ENCODE results near the gene ZBED6.
"Not testable (repeated sequence)": the region's sequence is repeated elsewhere in the genome, so short reads cannot be mapped to it uniquely, and the experiment has no call there.

The ZBED6 gene

DNA sequence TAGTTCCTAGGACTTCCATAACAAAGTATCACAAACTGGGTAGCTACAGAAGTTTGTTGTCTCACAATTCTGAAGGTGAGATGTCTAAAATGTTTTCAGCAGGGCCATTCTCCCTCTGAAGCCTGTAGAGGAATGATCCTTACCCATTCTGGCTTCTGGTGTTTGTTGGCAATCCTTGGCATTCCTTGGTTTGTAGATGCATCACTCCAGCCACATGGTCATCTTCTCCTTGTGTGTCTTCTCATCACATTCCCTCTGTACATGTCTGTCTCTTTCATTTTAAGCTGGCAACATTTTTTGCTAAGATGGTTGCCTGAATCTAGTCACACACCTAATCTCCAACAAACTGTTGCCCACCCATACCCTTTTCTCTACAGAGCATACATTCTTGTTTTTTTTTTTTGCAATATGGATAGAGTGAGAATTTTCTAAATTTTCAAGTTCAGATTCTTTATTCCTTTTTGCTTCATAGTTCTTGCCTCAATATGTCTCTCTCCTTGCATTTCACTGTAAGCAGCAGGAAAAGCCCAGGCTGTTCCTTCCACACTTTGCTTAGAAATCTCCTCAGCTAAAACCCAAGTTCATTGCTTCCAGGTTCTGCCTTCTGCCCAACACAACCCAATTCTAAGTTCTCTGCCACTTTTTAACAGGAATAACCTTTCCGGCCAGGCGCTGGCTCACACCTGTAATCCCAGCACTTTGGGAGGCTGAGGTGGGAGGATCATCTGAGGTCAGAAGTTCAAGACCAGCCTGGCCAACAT lies 18.3 kb downstream of the ZBED6 start:
- no peak overlapping the region for H3K4me3 ChIP-seq (ENCODE audit: low read length)
- DNase-seq (ENCODE audit: low read depth): no peak
- TF ChIP-seq, protein P1, sequence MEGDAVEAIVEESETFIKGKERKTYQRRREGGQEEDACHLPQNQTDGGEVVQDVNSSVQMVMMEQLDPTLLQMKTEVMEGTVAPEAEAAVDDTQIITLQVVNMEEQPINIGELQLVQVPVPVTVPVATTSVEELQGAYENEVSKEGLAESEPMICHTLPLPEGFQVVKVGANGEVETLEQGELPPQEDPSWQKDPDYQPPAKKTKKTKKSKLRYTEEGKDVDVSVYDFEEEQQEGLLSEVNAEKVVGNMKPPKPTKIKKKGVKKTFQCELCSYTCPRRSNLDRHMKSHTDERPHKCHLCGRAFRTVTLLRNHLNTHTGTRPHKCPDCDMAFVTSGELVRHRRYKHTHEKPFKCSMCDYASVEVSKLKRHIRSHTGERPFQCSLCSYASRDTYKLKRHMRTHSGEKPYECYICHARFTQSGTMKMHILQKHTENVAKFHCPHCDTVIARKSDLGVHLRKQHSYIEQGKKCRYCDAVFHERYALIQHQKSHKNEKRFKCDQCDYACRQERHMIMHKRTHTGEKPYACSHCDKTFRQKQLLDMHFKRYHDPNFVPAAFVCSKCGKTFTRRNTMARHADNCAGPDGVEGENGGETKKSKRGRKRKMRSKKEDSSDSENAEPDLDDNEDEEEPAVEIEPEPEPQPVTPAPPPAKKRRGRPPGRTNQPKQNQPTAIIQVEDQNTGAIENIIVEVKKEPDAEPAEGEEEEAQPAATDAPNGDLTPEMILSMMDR (IDR thresholded peaks at IDR 0.05; ENCODE audit: insufficient read depth, low read depth, low read length, missing control alignments): no peak

DNA sequence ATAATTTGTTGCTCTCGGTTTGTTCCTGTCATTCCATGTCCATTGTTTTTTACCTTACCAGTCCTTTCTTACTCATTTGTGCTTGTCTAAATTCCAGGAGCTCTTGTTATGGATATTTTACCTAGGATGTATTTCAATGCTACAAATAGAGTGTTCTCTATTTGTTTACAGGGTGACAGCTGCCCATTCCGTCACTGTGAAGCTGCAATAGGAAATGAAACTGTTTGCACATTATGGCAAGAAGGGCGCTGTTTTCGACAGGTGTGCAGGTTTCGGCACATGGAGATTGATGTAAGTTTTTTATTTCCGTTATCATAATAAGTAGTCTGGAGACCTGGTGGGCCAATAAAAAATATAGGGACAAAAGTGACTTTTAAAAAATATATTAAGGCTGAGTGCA lies 23.0 kb downstream of the ZBED6 start:
- TF ChIP-seq, protein P1 (IDR thresholded peaks at IDR 0.05; ENCODE audit: insufficient read depth, low read depth, low read length, missing control alignments): no peak
- H3K4me3 ChIP-seq (ENCODE audit: low read length): no peak overlapping the region
- DNase-seq (ENCODE audit: low read depth): no peak

GRCh38 chr1:203823306-203823705 lies 27.9 kb downstream of the ZBED6 start:
- TF ChIP-seq, protein P1 (IDR thresholded peaks at IDR 0.05; ENCODE audit: insufficient read depth, low read depth, low read length, missing control alignments): no peak
- H3K4me3 ChIP-seq (ENCODE audit: low read length): no peak overlapping the region
- DNase-seq (ENCODE audit: low read depth): no peak

DNA sequence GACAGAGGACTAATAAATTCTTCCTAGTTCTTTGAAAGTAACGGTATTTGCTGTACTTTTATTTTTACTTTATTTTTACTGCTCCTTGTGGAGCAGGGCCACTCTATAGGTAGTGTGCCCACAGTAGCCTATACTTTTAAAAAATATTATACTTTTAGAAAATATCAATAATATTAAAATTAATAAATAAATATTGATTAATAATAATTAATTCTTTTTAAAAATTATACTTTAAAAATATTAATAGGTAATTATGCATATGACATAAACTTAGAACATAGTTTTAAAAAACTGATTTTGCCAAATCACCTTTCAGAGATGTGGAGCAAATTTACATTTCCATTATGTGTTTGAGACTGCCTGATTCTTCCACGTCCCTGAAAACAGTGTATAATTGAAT lies 30.8 kb downstream of the ZBED6 start:
- H3K4me3 ChIP-seq (ENCODE audit: low read length): no peak overlapping the region
- TF ChIP-seq, protein P1 (IDR thresholded peaks at IDR 0.05; ENCODE audit: insufficient read depth, low read depth, low read length, missing control alignments): no peak
- no peak for DNase-seq (ENCODE audit: low read depth)

DNA sequence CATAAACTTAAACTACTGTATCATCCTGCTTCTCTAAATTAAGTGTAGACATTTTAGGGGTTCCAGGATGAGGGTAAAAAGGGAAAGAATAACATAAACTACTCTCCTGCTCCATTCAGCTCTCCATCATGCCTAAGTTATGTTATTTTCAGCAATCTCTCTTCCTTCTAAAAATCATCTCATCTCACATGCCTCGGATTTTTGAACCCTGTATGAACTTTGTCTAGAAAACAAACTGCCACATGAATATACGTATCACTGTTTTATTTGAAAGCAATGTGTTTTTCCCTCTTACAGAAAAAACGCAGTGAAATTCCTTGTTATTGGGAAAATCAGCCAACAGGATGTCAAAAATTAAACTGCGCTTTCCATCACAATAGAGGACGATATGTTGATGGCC lies 32.6 kb downstream of the ZBED6 start:
- TF ChIP-seq, protein P1 (IDR thresholded peaks at IDR 0.05; ENCODE audit: insufficient read depth, low read depth, low read length, missing control alignments): no peak
- DNase-seq (ENCODE audit: low read depth): no peak

DNA sequence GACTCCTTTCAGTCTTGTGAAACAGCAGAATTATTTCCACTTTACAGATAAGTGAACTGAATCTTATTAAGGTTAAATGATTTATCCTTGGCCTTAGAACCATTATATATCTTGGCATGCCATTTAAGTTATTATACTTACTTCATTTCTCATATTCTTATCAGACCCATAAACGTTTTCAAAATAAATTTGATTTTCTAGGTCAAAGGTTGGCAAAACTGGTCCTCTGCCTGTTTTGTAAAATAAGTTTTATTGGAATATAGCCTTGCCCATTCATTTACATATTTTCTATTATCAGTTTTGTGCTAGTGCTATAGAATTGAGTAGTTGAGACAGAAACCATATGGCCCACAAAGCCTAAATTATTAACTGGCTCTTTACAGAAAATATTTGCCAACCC lies 33.1 kb downstream of the ZBED6 start:
- H3K4me3 ChIP-seq (ENCODE audit: low read length): no peak overlapping the region
- TF ChIP-seq, protein P1 (IDR thresholded peaks at IDR 0.05; ENCODE audit: insufficient read depth, low read depth, low read length, missing control alignments): no peak
- DNase-seq (ENCODE audit: low read depth): no peak

More for the DNA sequence above, 32.6 kb downstream of the ZBED6 start:
- H3K4me3 ChIP-seq (ENCODE audit: low read length): no peak overlapping the region

- H3K4me3 ChIP-seq (ENCODE audit: low read length); DNase-seq (ENCODE audit: low read depth): not testable (repeated sequence)
Measured at GRCh38 chr1:203829247-203829646, 33.8 kb downstream of the ZBED6 start.

Data from epithelial cell of esophagus (primary cell).